Measurements from ENCODE around the gene RIPPLY3. TPM values are rescaled to one million over a fixed set of nuclear protein-coding genes. Genes with fewer than 3 reads are reported as not detected.
"Not testable (repeated sequence)": the region's sequence is repeated elsewhere in the genome, so short reads cannot be mapped to it uniquely, and the experiment has no call there.

RIPPLY3 gene
- total RNA-seq, 1 donor from 2014 or later, result not detected

- ATAC-seq, result no peak
Measured at GRCh38 chr21:37017951-37018679, 11.6 kb downstream of the RIPPLY3 start.

- no peak for ATAC-seq
Measured at GRCh38 chr21:37026499-37026898, 20.0 kb downstream of the RIPPLY3 start.

- ATAC-seq, result no peak
Measured at GRCh38 chr21:37028570-37028969, 22.1 kb downstream of the RIPPLY3 start.

- ATAC-seq, result no peak
Measured at GRCh38 chr21:37030864-37031263, 24.4 kb downstream of the RIPPLY3 start.

- ATAC-seq, result no peak
Measured at GRCh38 chr21:37032293-37032692, 25.8 kb downstream of the RIPPLY3 start.

GRCh38 chr21:37032877-37033471 lies 26.5 kb downstream of the RIPPLY3 start:
- peak; percentile 38 for ATAC-seq

GRCh38 chr21:37034394-37034793 lies 27.9 kb downstream of the RIPPLY3 start:
- ATAC-seq, result not testable (repeated sequence)

GRCh38 chr21:37036177-37036576 lies 29.7 kb downstream of the RIPPLY3 start:
- no peak for ATAC-seq

- ATAC-seq, result no peak
Measured at GRCh38 chr21:37039411-37040075, 33.0 kb downstream of the RIPPLY3 start.

- no peak for ATAC-seq
Measured at GRCh38 chr21:37040212-37040611, 33.7 kb downstream of the RIPPLY3 start.

GRCh38 chr21:37041706-37042271 lies 35.3 kb downstream of the RIPPLY3 start:
- peak; percentile 51 for ATAC-seq

- ATAC-seq, result no peak
Measured at GRCh38 chr21:37043818-37044217, 37.3 kb downstream of the RIPPLY3 start.

GRCh38 chr21:37044643-37045042 lies 38.1 kb downstream of the RIPPLY3 start:
- ATAC-seq, result no peak

GRCh38 chr21:37045149-37045548 lies 38.6 kb downstream of the RIPPLY3 start:
- no peak for ATAC-seq

GRCh38 chr21:37045556-37045955 lies 39.1 kb downstream of the RIPPLY3 start:
- ATAC-seq, result no peak

- ATAC-seq, result peak; percentile 46
Measured at GRCh38 chr21:37047079-37047478, 40.6 kb downstream of the RIPPLY3 start.

GRCh38 chr21:37049741-37050140 lies 43.2 kb downstream of the RIPPLY3 start:
- ATAC-seq, result not testable (repeated sequence)

- no peak for ATAC-seq
Measured at GRCh38 chr21:37055271-37055855, 48.9 kb downstream of the RIPPLY3 start.

- ATAC-seq, result no peak
Measured at GRCh38 chr21:37057614-37058013, 51.1 kb downstream of the RIPPLY3 start.

- ATAC-seq, result no peak
Measured at GRCh38 chr21:37058261-37058660, 51.8 kb downstream of the RIPPLY3 start.

- ATAC-seq, result no peak
Measured at GRCh38 chr21:37059181-37059580, 52.7 kb downstream of the RIPPLY3 start.

GRCh38 chr21:37060296-37060695 lies 53.8 kb downstream of the RIPPLY3 start:
- peak; percentile 95 for ATAC-seq
